ENCODE data around the gene SLIT3.

DNA sequence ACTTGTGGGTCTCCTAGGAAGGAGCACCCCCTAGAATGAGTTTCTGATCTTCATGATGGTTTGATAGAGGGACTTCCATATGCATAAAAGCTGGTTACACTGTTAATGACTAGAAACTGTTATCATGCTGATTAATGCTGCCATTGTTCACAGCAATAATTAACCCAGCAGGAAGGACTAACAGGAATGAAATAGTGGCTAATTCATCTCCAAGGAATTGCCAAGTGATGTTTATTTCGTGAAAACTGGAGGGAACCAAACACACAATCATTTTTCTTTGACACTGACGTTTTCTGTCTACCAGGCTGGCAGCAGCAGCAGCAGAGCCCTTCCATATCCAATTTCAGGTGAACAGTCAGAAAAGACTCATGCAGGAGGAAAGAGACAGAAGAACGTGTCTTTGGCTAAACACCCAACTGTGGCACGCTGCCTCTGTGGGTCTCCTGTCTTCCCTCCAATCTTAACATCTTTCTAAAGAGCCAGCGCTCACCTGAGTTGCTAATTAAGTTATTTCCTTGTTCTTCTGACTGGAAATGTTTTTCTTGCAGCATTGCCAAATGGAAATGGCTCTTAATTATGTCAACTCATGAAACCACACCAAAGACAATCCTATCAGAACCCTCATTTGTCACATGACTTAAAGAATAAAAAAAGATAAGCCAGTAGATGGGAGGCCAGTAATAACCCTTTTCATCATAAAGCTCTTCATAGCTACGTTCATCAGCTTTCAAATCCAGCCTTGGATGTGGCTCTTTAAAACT is 181.5 kb downstream of the SLIT3 start:
- TF ChIP-seq, protein P1, sequence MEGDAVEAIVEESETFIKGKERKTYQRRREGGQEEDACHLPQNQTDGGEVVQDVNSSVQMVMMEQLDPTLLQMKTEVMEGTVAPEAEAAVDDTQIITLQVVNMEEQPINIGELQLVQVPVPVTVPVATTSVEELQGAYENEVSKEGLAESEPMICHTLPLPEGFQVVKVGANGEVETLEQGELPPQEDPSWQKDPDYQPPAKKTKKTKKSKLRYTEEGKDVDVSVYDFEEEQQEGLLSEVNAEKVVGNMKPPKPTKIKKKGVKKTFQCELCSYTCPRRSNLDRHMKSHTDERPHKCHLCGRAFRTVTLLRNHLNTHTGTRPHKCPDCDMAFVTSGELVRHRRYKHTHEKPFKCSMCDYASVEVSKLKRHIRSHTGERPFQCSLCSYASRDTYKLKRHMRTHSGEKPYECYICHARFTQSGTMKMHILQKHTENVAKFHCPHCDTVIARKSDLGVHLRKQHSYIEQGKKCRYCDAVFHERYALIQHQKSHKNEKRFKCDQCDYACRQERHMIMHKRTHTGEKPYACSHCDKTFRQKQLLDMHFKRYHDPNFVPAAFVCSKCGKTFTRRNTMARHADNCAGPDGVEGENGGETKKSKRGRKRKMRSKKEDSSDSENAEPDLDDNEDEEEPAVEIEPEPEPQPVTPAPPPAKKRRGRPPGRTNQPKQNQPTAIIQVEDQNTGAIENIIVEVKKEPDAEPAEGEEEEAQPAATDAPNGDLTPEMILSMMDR (conservative IDR thresholded peaks at IDR 0.05): no peak
- TF ChIP-seq EZH2 (IDR thresholded peaks at IDR 0.05; ENCODE audit: low read depth): no peak

All from PC-9 (cell line).